SHP77 treated with DMSO at 0.1 percent for 48 hours (cell line): ENCODE measurements around the gene EFHD1.
"Not testable (repeated sequence)": the region's sequence is repeated elsewhere in the genome, so short reads cannot be mapped to it uniquely, and the experiment has no call there.

Experiments
- DNase-seq: peaks from one replicate; lab custom pipeline; 2025; lab: John Stamatoyannopoulos, UW

EFHD1 gene

GRCh38 chr2:232696609-232697058 lies 63.2 kb downstream of the EFHD1 start:
- DNase-seq = no peak

- peak; percentile 88 for DNase-seq
Observed at GRCh38 chr2:232697059-232697806, 63.8 kb downstream of the EFHD1 start, which contains the start of gene GIGYF2. Gene GIGYF2 (plus strand): TSS chr2:232697331. CDS start chr2:232735198, 37,867 bp downstream.

GRCh38 chr2:232697807-232698110 lies 64.4 kb downstream of the EFHD1 start:
- DNase-seq = peak; percentile 10

- no peak for DNase-seq
Observed at GRCh38 chr2:232698556-232699091, 65.2 kb downstream of the EFHD1 start.

- DNase-seq = no peak
Observed at GRCh38 chr2:232699110-232699509, 65.7 kb downstream of the EFHD1 start.

- DNase-seq = no peak
Observed at GRCh38 chr2:232700154-232700553, 66.8 kb downstream of the EFHD1 start.

- DNase-seq = no peak
Observed at GRCh38 chr2:232707076-232707475, 73.7 kb downstream of the EFHD1 start.

- DNase-seq = no peak
Observed at GRCh38 chr2:232713505-232713904, 80.1 kb downstream of the EFHD1 start.

GRCh38 chr2:232714969-232715368 lies 81.6 kb downstream of the EFHD1 start:
- DNase-seq = no peak

- DNase-seq = not testable (repeated sequence)
Observed at GRCh38 chr2:232720056-232720455, 86.7 kb downstream of the EFHD1 start.

GRCh38 chr2:232721261-232721660 lies 87.9 kb downstream of the EFHD1 start:
- no peak for DNase-seq

- DNase-seq = no peak
Observed at GRCh38 chr2:232721882-232722281, 88.5 kb downstream of the EFHD1 start.

- no peak for DNase-seq
Observed at GRCh38 chr2:232723027-232723426, 89.6 kb downstream of the EFHD1 start.

- DNase-seq = no peak
Observed at GRCh38 chr2:232728785-232729184, 95.4 kb downstream of the EFHD1 start.

- DNase-seq = no peak
Observed at GRCh38 chr2:232731470-232731869, 98.1 kb downstream of the EFHD1 start.
